GM12874 (cell line): ENCODE results near the gene CBLL1.

Experiments used
- TF ChIP-seq, protein P1 (sequence below): IDR thresholded peaks from 2 replicates; pipeline ENCODE4 v1.5.1; 2011; ENCODE audit warnings: low read depth, mild to moderate bottlenecking, control low read depth, low read length, moderate library complexity; ENCODE audit not compliant: insufficient read depth

CBLL1 gene

DNA sequence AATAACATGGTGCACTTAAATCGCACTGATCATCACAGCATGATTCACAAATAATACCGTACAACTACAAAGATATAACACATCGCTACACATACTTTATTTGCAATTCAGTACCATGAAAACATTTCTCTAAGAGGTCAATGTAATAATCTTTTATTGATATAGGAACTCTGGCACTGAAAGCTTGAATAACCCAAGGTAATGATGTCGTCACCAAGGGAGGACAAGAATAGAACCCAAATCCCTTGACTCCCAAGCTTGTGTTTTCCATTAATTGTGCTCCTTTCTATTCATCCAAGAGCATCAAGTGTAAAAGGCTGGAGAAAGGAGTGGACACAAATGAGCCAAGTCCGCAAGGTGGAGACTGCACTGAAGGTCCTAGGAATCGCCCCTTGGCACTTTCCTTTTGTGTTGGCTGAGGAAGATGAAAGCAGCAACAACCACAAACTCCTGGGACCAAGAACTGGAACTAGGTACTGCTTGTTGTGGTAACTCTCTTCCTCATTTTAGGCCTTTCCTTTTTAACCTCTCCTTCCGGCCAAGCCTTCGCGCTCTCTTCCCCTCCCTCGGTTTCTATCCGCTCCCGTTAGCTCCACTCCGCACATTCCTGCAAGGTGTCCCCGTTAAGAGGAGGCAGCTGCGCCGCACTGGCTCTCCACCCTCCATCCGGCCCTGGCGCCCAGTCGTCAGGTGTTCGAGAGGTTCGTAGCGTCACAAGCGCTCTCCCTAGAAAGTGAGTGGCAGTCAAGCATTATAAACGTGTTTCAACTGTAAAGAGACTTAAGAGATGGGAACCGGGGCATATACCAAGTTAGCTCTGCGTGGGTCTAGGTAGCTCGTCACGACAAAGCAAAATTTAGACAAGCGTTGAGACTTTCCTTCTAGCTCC, 1.0 kb upstream of the CBLL1 start:
- TF ChIP-seq, protein P1, sequence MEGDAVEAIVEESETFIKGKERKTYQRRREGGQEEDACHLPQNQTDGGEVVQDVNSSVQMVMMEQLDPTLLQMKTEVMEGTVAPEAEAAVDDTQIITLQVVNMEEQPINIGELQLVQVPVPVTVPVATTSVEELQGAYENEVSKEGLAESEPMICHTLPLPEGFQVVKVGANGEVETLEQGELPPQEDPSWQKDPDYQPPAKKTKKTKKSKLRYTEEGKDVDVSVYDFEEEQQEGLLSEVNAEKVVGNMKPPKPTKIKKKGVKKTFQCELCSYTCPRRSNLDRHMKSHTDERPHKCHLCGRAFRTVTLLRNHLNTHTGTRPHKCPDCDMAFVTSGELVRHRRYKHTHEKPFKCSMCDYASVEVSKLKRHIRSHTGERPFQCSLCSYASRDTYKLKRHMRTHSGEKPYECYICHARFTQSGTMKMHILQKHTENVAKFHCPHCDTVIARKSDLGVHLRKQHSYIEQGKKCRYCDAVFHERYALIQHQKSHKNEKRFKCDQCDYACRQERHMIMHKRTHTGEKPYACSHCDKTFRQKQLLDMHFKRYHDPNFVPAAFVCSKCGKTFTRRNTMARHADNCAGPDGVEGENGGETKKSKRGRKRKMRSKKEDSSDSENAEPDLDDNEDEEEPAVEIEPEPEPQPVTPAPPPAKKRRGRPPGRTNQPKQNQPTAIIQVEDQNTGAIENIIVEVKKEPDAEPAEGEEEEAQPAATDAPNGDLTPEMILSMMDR = no peak

DNA sequence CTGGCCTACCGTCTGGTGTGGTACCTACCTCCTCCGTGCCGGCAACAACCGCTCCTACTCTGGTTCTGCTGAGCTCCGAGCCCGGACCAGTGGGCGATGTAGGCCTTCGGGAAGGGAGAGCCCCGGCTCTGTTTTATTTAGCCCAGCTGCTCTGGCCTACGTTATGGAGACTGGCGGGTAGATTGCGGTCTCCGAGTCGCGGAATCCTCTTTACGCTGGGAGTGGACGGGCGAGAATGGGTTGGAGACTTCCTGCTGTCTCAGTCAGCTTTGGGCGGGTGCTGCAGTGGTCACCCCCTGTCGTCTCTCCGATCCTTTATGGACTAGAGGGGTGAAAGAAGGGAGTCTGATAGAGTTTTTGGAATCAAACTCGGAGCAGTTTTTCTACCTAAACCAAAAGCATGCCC, 406 bp downstream of the CBLL1 start:
- TF ChIP-seq, protein P1 = no peak

DNA sequence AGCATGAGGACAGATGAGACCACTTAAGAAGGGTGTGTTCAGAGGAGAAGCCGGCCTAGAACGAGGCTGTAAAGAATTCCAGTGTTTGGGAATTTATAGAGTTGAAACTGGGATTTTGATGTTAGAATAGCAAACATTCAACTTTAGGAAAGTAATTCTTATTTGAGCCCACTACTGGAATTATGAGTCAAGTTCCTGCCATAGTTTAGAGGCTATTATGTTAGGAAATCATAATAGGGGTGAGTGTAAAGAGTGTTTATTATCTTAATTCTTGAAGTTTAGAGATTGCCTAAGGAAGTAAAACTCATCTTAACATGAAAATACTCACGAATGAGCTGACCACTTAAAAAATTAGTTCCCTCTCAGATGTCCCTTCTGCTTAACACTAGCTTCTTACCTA, 2.1 kb downstream of the CBLL1 start:
- TF ChIP-seq, protein P1 = no peak

DNA sequence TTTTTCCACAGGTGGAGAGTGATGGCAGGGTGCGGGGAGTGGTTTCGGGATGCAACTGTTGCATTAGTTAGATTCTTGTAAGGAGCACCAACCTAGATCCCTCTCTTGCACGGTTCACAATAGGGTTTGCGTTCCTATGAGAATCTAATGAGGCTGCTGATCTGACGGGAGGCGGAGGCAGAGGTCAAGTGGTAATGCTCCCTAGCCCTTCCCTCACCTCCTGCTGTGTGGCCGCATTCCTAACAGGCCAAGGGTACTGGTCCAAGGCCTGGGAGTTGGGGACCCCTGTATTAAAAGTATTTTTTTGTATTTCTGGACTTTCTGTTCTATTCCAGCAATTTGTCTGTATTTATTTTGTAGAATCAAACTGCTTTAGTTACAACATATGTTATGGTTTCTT, 7.2 kb downstream of the CBLL1 start:
- TF ChIP-seq, protein P1 = no peak

DNA sequence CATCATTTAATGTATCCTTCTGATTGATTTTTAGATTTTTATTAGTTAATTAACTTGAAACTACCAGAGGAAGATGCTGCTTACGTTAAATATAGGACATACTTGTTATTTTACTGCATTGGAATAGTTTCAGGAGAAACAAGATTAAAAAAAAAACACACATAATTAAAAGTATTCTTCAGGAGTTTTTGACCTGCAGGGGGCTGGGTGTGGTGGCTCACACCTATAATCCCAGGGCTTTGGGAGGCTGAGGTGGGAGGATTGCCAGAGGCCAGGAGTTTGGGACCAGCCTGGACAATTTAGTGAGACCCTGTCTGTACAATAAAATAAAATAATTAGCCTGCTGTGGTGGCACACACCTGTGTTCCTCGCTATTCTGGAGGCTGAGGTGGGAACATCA, 10.7 kb downstream of the CBLL1 start:
- TF ChIP-seq, protein P1 = no peak

DNA sequence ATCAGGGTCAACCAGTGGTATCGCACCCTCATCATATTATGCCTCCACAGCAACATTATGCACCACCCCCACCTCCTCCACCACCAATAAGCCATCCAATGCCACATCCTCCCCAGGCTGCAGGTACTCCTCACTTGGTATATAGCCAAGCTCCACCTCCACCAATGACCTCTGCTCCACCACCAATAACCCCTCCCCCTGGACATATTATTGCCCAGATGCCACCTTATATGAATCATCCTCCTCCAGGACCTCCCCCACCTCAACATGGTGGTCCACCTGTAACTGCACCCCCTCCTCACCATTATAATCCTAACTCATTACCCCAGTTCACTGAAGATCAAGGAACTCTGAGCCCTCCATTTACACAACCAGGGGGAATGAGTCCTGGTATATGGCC, 14.7 kb downstream of the CBLL1 start:
- TF ChIP-seq, protein P1 = no peak

DNA sequence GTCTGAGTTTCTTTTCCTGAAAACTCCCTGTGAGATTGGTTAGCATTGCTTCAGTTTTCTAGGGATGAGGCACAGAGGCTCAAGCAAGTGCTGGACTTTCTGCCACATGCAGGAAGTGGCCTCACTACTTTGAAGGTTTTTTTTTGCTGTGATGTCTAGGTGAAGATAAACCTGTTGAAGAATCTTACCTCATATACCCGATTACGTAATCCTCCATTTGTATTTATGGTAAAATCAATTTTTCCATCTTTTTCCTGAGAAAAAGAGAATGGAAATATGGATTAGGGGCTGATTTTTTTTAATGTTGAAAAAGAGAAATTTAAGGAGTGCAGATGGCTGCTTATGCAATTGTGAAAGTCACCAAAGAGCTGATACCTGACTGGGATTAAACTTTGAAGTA, 23.4 kb downstream of the CBLL1 start:
- TF ChIP-seq, protein P1 = no peak
